Measurements from ENCODE around the gene TMEM88.

GRCh38 chr17:7888184-7888920 is 33.5 kb downstream of the TMEM88 start, which contains the start of gene CHD3:
- TF ChIP-seq YY1 (IDR thresholded peaks at IDR 0.05; ENCODE audit: insufficient read depth, insufficient read length) (no peak), ZNF274 (IDR thresholded peaks at IDR 0.05; ENCODE audit: low read depth, low read length) (no peak), SUZ12 (IDR thresholded peaks at IDR 0.05; ENCODE audit: extremely low read depth, insufficient read depth, insufficient read length) (no peak)

Measured in NT2/D1 (cell line).